Right atrium auricular region (tissue), 2 donors: ENCODE data around the gene CLDN5. TPM values are rescaled to one million over a fixed set of nuclear protein-coding genes. Genes with fewer than 3 reads are reported as not detected.

ENCODE experiments used
- DNase-seq: peaks from one replicate; pipeline ENCODE4 v3.0.0-alpha.2; 2019; ENCODE audit warnings: low spot score
- H3K27ac ChIP-seq, 2 donors: fragments of 200-600 bp; sonication (generic); 1 replicate in 1 of 2; 2 replicates in 1 of 2; pipeline ENCODE4 v1.5.1; 2016 to 2019
- H3K27me3 ChIP-seq, 2 donors: fragments of 200-600 bp; sonication (generic); one replicate each; pipeline versions ENCODE4 v1.5.1 to v1.6.0; 2017 to 2019
- H3K36me3 ChIP-seq: fragments of 200-600 bp; sonication (generic); one replicate; pipeline ENCODE4 v1.5.1; 2016
- H3K4me1 ChIP-seq, 2 donors: fragments of 200-600 bp; sonication (generic); one replicate each; pipeline versions ENCODE4 v1.5.1 to v1.6.0; 2017 to 2019
- H3K4me3 ChIP-seq, 2 donors: fragments of 200-600 bp; sonication (generic); 1 replicate in 1 of 2; 2 replicates in 1 of 2; pipeline ENCODE4 v1.5.1; 2017 to 2019; ENCODE audit warnings: mild to moderate bottlenecking in 1 of 2, moderate library complexity in 1 of 2
- H3K9me3 ChIP-seq, 2 donors: fragments of 200-600 bp; sonication (generic); one replicate each; pipeline ENCODE4 v1.5.1; 2019
- CTCF ChIP-seq, 2 donors: fragments of 200-600 bp; sonication (generic); IDR thresholded peaks; one replicate each; pipeline ENCODE4 v1.5.1; 2019; ENCODE audit warnings: antibody characterized with exemption in 2 of 2
- total RNA-seq, 2 donors: library from RNA; depleted of rRNA; stranded (reverse); fragments of >200 nt; gene quantifications; one replicate each; pipeline ENCODE4 v1.1.0, GENCODE V29; 2016

CLDN5 gene
- total RNA-seq, 2 donors from 2014 or later, result 16.7 to 44.3 TPM

- no peaks in the 10 kb centered on the region for H3K36me3 ChIP-seq
- no peak for TF ChIP-seq CTCF (IDR thresholded peaks at IDR 0.05)
- no peaks in the 10 kb centered on the region for H3K9me3 ChIP-seq
- H3K27me3 ChIP-seq, result no peaks in the 10 kb centered on the region
- DNase-seq, result no peak
- no peak overlapping the region for H3K27ac ChIP-seq
- no peak overlapping the region for H3K4me3 ChIP-seq
- no peaks in the 10 kb centered on the region for H3K4me1 ChIP-seq
Observed at GRCh38 chr22:19504900-19505734, 19.1 kb downstream of the CLDN5 start.

DNA sequence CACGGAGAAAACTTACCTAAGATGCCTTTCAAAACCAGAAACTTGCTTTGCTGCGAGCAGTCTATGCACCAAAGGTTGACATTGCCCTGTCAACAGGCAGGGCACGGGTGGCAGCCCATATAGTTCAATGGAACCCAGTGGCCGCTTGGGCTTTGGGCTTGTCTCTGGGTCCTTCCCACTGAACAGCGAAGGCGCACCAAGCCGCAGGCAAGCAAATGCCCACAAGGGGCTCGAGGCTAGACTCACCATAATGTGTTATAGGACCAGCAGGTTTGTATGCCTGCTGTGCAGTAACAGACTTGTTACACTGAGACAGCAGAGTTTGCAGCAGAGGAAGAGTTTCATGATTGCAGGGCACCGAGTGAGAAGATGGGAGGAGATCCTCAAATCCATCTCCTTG is 20.3 kb downstream of the CLDN5 start:
- Histone ChIP-seq H3K36me3 (no peaks in the 10 kb centered on the region), H3K9me3 (no peaks in the 10 kb centered on the region), H3K4me3 (no peak overlapping the region), H3K4me1 (no peaks in the 10 kb centered on the region), H3K27me3 (no peaks in the 10 kb centered on the region), H3K27ac (no peak overlapping the region)
- TF ChIP-seq CTCF (IDR thresholded peaks at IDR 0.05), result no peak
- no peak for DNase-seq

GRCh38 chr22:19503367-19503766 is 20.8 kb downstream of the CLDN5 start:
- Histone ChIP-seq H3K4me1 (no peaks in the 10 kb centered on the region), H3K9me3 (no peaks in the 10 kb centered on the region), H3K27me3 (no peaks in the 10 kb centered on the region), H3K27ac (no peak overlapping the region), H3K36me3 (no peaks in the 10 kb centered on the region), H3K4me3 (no peak overlapping the region)
- TF ChIP-seq CTCF (IDR thresholded peaks at IDR 0.05), result no peak
- DNase-seq, result no peak

DNA sequence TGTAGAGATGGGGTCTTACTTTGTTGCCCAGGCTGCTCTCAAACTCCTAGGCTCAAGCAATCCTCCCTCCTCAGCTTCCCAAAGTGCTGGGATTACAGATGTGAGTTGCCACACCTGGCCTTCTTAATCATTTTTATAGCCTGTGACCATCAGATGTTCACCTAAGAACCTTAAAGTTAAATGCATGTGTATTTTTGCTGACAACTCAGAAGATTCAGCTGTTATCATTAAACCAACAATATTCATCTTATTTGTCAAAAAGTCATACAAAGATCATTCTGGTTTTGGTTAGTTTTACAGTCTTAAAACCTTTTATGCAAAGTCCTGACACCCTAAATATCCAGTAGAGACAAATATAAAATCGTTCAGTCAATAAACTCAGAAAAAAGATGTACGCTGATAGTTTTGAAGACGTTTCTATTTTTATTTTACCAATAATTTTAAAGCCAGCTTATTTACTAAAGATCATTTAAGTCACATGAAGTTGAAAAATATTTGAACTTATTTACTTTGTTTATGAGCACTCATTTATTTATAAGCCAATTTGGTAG is 22.2 kb downstream of the CLDN5 start:
- Histone ChIP-seq H3K27me3 (no peaks in the 10 kb centered on the region), H3K36me3 (no peaks in the 10 kb centered on the region)
- TF ChIP-seq CTCF (IDR thresholded peaks at IDR 0.05), result no peak

DNA sequence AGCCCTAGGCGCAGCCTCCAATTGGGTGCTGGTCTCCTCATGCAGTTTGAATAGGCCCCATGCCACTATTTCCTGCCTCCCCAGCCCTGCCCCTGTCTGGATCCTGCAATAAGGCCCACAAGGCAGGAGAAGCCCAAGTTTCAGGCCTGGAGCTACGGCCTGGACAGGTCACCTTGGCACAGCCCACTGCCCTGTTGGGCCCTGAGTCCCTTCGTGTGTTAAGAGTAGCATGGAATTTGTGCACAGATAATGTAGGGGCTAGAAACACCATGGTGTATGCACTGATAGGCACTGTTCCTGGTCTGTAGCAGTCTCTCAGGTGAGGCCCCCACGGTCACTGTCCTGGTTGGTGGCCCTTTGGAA is 24.3 kb downstream of the CLDN5 start:
- no peaks in the 10 kb centered on the region for H3K27me3 ChIP-seq
- no peaks in the 10 kb centered on the region for H3K9me3 ChIP-seq
- no peak for DNase-seq
- no peaks in the 10 kb centered on the region for H3K4me1 ChIP-seq
- no peak overlapping the region for H3K4me3 ChIP-seq
- TF ChIP-seq CTCF (IDR thresholded peaks at IDR 0.05), result no peak
- H3K36me3 ChIP-seq, result no peaks in the 10 kb centered on the region
- H3K27ac ChIP-seq, result no peak overlapping the region

More for the DNA sequence above, 22.2 kb downstream of the CLDN5 start:
- Histone ChIP-seq H3K27ac (no peak overlapping the region), H3K4me3 (no peak overlapping the region), H3K9me3 (no peaks in the 10 kb centered on the region), H3K4me1 (no peaks in the 10 kb centered on the region)
- DNase-seq, result no peak
